NCI-H1105 treated with DMSO at 0.1 percent for 48 hours (cell line): ENCODE results near the gene MORN4.
"Not testable (repeated sequence)": the region's sequence is repeated elsewhere in the genome, so short reads cannot be mapped to it uniquely, and the experiment has no call there.

Experiments used
- DNase-seq: peaks from one replicate; lab custom pipeline; 2025; lab: John Stamatoyannopoulos, UW

The MORN4 gene

GRCh38 chr10:97597778-97598177, 35.5 kb downstream of the MORN4 start:
- no peak for DNase-seq

- DNase-seq: no peak
These were observed 36.9 kb downstream of the MORN4 start for GRCh38 chr10:97596101-97597082.

DNA sequence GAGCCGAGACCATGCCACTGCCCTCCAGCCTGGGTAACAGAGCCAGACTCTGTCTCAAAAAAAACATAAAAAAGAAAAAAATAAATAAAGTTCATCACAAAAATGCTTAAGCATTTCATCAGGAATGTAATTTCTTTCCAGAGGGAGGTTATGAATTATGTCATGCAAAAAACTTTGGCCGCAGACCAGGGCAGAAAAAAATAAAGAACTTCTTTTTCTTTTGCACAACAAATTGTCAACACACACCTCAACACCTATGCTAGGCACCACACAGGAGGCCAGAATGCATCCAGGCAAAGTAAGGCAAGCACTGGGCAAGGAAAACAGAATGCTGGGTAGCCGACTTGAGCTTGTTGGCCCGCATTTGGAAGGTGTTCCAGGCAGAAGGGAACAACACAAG, 39.9 kb downstream of the MORN4 start:
- DNase-seq: no peak

GRCh38 chr10:97590748-97591495, 42.4 kb downstream of the MORN4 start:
- no peak for DNase-seq

GRCh38 chr10:97590082-97590747, 43.1 kb downstream of the MORN4 start:
- no peak for DNase-seq

DNA sequence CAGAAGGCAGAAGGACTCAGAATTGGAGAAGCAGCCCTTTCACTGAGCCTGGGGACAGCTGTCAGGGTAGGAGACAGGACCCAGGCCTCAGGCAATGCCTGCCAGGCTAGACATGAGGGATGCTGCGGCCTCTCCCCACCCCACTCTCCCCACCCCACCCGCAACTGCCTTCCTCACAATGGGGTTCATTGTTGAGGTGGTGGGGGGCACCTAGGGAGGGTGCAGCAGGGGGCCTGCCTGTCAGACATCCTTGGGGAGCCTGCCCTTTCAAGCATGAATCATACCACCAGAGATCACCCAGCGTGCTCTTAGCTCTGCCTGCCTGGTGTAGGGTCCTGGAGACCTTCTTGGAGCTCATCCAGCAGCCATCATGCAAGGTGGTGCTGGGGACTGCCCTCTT, 43.8 kb downstream of the MORN4 start, which contains the start of gene C10orf62:
TSS of gene C10orf62 (plus strand) at position 243 of the 400 bp plus-strand sequence. CDS start 177 bp downstream, outside the sequence.
- no peak for DNase-seq

GRCh38 chr10:97587183-97587582, 46.1 kb downstream of the MORN4 start:
- DNase-seq: no peak

GRCh38 chr10:97585439-97585811, 47.9 kb downstream of the MORN4 start:
- DNase-seq: no peak

- DNase-seq: no peak
These were observed 48.4 kb downstream of the MORN4 start for GRCh38 chr10:97584798-97585438.

GRCh38 chr10:97584060-97584797, 49.1 kb downstream of the MORN4 start, which contains the start of gene HOGA1:
TSS of gene HOGA1 (plus strand) at chr10:97584389. CDS start at chr10:97584704, 315 bp downstream.
- DNase-seq: no peak

GRCh38 chr10:97583476-97583875, 49.8 kb downstream of the MORN4 start:
- DNase-seq: no peak

DNA sequence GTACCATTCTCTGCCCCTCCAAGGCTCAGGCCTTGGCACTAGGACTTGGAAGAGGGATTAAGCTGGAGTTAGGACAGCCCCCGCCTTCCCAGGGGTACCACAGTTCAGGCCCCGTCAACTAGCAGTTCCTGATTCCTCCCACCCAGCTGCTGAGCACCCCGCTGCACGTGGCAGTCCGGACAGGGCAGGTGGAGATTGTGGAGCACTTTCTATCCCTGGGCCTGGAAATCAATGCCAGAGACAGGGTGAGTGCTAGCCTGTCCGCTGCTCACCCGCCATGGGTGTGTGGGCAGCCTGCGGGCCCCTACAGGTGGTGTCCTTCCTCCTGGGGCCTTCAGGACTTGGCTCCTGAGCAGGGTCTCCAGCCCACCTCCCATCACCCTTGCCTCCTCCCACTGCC, 51.1 kb downstream of the MORN4 start:
- no peak for DNase-seq

GRCh38 chr10:97580421-97581367, 52.6 kb downstream of the MORN4 start:
- DNase-seq: no peak

GRCh38 chr10:97578171-97578844, 55.0 kb downstream of the MORN4 start:
- DNase-seq: no peak

- DNase-seq: no peak
These were observed 55.6 kb downstream of the MORN4 start for GRCh38 chr10:97577701-97578100.

- not testable (repeated sequence) for DNase-seq
These were observed 56.8 kb downstream of the MORN4 start for GRCh38 chr10:97576487-97576886.

DNA sequence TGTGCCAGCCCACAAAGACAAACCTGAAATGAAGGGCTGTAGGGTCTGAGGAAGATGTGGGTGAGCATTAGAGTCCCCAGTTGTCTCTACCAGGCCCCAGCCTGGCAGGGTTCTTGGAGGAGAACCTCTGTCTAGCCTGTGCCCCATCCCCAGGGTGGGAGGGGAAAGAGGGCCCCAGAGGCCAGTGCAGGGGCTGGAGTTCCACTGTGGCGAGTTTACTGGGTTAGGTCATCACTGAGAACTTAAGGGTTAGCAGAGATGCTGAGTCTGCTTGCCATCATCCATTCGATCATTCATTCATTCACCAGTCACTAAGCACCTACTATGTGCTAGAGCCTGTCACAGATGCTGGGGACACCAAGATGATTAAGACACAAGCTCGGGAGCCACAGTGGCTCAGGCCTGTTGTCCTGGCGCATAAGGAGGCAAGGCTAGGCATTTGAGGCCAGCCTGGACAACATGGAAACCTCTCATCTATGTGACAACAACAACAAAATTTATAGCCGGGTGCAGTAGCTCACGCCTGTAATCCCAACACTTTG, 58.1 kb downstream of the MORN4 start:
- DNase-seq: no peak

DNA sequence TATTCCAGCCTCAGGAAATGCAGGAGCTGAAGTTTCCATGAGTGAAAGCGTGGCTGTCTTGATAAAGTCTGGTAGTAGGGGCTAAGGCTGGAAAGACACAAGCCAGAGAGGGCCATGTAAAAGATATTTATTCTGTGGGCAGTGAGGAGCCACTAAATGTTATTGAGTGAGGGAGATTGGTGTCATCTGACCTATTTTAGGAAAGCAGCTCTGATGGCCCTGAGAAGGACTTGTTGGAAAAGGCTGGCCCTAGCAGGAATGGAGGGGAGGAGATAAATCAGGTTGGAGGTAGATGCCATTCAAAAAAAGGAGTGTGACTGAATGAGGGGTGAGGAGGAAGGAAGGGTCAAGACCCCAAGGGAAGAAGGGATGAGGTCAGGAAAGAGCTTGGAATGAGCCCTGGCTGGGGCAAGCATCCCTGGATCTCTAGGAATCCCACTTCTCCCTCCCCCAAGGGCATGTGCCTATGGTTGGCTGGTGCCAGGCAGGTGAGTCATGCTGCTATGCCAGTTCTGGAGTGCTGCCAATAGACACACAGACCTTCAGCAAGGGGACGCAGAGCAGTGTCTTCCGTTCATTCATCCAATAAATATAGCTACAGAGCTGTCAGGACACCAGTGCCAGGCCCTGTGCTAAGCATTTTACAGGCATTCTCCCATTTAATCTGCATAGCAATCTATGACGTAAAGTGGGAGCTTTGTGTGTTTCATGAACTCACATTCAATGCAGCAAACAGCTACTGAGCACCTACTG, 58.8 kb downstream of the MORN4 start:
- peak; percentile 75 for DNase-seq
